Activated CD4-positive, alpha-beta T cell treated with anti-CD3 and anti-CD28 coated beads, Interleukin-2, amount 50 U/mL, for 4 hours (primary cell): ENCODE data around the gene USP6NL.

Source experiments
- DNase-seq, 2 experiments: peaks; one replicate each; pipeline ENCODE4 v3.0.0-alpha.2; 2020

Gene USP6NL

GRCh38 chr10:11588873-11589574, 22.4 kb downstream of the USP6NL start:
- DNase-seq, result no peak

- no peak for DNase-seq
Observed at GRCh38 chr10:11587722-11588259, 23.7 kb downstream of the USP6NL start.

GRCh38 chr10:11586170-11586569, 25.3 kb downstream of the USP6NL start:
- DNase-seq, result no peak

GRCh38 chr10:11581213-11581612, 30.2 kb downstream of the USP6NL start:
- DNase-seq, result no peak

GRCh38 chr10:11579885-11580284, 31.6 kb downstream of the USP6NL start:
- no peak for DNase-seq

- peak; percentile 8 to 12 for DNase-seq
Observed at GRCh38 chr10:11578802-11579255, 32.6 kb downstream of the USP6NL start.

- DNase-seq, result no peak
Observed at GRCh38 chr10:11576092-11576809, 35.2 kb downstream of the USP6NL start.

GRCh38 chr10:11573497-11573896, 38.0 kb downstream of the USP6NL start:
- no peak for DNase-seq

- no peak for DNase-seq
Observed at GRCh38 chr10:11570751-11571150, 40.7 kb downstream of the USP6NL start.

GRCh38 chr10:11569471-11569870, 42.0 kb downstream of the USP6NL start:
- DNase-seq, result no peak

GRCh38 chr10:11568578-11568977, 42.9 kb downstream of the USP6NL start:
- DNase-seq, result no peak

GRCh38 chr10:11564741-11565140, 46.7 kb downstream of the USP6NL start:
- DNase-seq, result no peak

GRCh38 chr10:11563936-11564335, 47.5 kb downstream of the USP6NL start:
- no peak for DNase-seq

- DNase-seq, result no peak
Observed at GRCh38 chr10:11562888-11563287, 48.6 kb downstream of the USP6NL start.

GRCh38 chr10:11560076-11560709, 51.3 kb downstream of the USP6NL start:
- no peak for DNase-seq

- no peak for DNase-seq
Observed at GRCh38 chr10:11557967-11558366, 53.5 kb downstream of the USP6NL start.

- DNase-seq, result no peak
Observed at GRCh38 chr10:11557513-11557912, 53.9 kb downstream of the USP6NL start.

GRCh38 chr10:11555556-11555955, 55.9 kb downstream of the USP6NL start:
- no peak for DNase-seq

GRCh38 chr10:11553773-11554381, 57.6 kb downstream of the USP6NL start:
- DNase-seq, result no peak

GRCh38 chr10:11551916-11552602, 59.4 kb downstream of the USP6NL start:
- DNase-seq, result no peak

GRCh38 chr10:11551104-11551503, 60.3 kb downstream of the USP6NL start:
- DNase-seq, result no peak

- no peak for DNase-seq
Observed at GRCh38 chr10:11548768-11549099, 62.7 kb downstream of the USP6NL start.
